Measurements from ENCODE around the gene TBXAS1.

- TF ChIP-seq STAT6 (CRISPR knock-in tag; conservative IDR thresholded peaks at IDR 0.05; ENCODE audit: low read depth) (no peak), FOXP4 (CRISPR knock-in tag; IDR thresholded peaks at IDR 0.05) (no peak), FOXP1 (CRISPR knock-in tag; IDR thresholded peaks at IDR 0.05; ENCODE audit: borderline replicate concordance) (no peak), CTCF (IDR thresholded peaks at IDR 0.05) (no peak), ELF4 (CRISPR knock-in tag; IDR thresholded peaks at IDR 0.05; ENCODE audit: low read depth) (no peak)
These were observed 20.1 kb upstream of the TBXAS1 start for GRCh38 chr7:139808846-139809442.

All from WTC11 (cell line).